Embryonic facial prominence (tissue), 1 donor: ENCODE data around the gene GLI3.

Experiments
- DNase-seq: peaks from one replicate; pipeline ENCODE4 v3.0.0-alpha.2; 2016; ENCODE audit errors: extremely low spot score

GLI3 gene

DNA sequence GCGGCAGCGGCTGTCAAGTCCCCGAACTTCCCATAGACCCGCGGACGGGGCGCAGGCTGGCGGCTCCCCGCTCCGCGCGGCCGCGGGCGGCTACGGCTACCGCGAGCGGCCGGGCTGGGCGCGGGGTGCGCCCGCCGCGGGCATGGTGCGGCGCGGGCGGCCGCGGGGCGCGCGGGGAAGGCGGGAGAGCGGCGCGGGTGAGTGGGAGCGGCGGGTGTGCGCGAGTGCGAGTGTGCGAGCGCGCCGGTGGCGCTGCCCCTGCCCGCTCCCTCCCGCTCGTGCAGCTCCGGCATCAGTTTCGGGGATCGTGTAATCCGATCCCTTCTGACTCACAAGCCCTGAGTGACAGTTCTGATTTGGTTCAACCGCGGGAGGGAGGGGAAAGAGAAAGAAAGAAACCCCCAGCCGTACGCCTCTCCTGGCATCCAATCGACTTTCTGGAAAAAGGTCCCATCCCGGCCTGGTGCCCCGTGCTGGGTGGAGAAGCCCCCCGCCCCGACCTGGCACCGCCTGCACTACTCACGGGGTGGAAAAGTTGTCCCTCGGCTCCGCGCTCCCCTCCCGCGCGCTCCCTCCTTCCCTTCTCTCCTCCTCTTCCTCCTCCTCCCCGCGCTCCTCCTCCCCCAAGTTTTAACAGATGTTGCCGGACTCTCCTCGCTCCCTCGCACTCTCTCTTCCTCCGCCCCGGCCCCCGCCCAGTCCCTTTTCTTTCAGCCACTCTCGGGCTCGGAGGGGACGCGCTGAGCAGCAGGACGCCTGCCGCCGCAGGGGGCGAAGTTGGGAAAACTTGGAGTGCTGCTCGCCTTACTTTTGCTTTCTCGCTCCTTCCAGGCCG, at the start of gene GLI3:
Gene GLI3 (minus strand): TSS at position 234 of the 835 bp plus-strand sequence. CDS start 13,956 bp downstream, outside the sequence.
- peak; percentile 97 for DNase-seq

DNA sequence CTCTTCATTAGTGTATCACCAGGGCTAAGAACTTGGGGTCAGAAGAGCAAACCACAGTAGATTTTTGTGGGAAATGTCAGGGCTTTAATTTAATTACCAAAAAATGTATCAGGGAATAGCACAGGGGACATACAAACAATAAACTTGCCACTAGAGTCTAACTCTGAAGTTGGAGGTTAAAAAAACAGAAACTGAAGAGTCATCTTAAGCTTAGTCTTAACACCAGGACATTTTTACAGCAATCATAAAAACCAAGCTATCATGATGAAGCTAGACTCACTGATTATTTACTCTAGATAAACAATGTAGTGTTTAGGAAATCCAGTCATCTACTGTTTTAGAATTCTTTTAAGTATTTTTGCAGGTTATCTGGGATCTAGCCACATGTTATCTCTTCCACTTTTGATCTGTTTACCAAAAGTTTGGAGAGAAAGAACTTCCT, 48.4 kb upstream of the GLI3 start:
- no peak for DNase-seq

DNA sequence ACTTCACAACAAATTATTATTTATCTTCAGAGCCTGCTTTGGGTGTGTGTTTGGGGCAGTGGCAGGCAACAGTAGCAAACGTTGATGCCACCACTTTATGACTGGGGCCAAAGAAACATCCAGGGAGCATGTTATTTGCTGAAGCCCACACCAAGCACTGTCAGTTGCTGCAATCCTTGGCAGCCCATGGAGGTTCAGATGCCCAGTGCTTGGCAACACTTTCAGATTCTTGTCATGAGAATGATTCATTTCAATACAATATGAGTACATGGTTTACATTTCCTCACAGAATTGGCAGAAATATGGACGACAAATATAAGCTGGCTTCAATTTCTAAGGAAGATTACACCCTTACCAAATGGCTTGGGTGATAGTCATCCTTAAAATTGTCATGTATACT, 46.5 kb upstream of the GLI3 start:
- no peak for DNase-seq

DNA sequence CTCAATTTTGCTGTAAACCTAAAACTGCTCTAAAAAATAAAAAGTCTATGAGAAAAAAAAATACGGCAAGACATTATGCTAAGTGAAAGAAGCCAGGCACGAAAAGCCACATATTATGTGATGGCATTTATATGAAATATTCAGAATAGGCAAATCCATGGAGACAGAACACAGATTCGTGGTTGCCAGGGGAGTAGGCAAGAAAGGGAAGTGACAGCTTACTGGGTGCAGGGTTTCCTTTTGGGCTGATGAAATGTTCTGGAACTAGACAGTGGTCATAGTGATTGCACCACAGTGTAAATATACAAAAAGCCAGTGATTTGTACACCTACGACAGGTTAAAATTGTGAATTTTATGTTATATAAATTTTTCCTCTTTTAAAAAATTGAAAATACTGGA, 41.3 kb upstream of the GLI3 start:
- DNase-seq: no peak

DNA sequence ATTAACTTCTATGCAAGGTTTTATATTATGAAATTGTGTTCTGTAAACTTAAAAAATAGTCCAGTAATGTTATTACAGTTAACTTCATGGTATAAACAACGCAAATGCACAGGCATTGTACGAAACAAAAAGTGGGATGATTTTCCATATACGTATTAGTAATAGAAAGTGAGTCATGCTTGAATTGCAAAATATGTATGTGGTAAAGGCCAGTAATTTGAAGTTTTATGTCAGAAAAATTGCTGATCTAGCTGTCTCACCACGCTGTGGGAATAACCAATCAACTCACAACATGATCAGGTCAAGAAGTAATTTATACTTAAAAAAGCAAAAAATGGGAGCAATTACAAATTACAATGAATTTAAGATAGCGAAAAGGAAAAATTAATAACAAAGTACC, 37.0 kb upstream of the GLI3 start:
- no peak for DNase-seq

DNA sequence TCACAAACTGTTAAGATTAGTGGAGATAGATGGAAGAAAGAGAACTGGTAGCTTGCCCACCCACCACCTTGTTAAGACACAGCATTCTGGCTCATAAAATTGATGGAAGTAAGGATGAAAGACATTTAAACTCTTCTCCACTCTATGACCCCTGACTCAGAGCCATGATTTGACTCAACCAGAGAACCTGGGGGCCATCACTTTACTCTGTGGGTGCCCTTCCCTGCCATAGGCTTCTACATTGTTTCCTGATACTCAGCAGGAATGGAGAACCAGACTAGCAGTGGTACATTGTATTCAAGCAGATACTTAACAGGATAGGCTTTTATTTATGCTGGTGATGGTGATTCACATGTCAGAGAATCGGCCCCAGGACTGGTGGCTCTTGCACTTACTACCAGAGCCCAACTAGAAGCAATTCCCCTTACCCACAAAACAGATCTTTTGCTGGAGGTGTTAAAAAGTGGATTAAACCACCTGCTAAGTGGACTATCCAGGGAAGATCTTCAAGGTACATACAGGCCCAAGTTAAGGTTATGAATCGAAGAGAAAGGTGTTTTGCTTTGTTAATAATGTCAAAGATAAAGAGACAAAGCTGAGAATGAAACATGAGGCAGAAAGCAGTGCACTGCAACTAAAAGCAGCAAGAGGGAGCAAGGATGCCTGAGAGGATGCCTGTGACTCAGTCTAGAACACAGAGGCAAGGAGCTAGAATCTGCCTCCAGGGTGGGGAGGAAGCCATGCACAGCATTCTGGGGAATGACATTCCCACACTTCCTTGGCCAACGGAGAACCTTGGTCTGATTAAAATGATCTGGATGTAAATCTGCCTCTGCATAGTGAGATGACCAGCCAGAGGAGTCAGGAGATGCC, 36.0 kb upstream of the GLI3 start:
- DNase-seq: no peak

DNA sequence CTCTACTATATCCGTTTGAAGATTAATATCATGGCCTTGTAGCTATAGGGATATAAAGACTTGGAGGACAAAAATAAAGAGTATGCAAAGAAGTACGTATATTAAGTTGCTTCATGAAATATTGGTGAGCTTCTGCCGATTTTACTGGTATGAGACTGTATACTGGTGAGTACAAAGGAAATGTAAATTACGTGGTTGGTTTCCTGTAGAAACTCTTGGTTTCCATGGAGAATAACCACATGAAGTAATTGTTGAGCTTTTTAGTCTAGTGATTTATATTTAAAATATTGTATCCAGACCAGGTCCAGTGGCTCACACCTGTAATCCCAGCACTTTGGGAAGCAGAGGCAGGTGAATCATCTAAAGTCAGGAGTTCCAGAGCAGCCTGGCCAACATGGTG, 32.2 kb upstream of the GLI3 start:
- no peak for DNase-seq

DNA sequence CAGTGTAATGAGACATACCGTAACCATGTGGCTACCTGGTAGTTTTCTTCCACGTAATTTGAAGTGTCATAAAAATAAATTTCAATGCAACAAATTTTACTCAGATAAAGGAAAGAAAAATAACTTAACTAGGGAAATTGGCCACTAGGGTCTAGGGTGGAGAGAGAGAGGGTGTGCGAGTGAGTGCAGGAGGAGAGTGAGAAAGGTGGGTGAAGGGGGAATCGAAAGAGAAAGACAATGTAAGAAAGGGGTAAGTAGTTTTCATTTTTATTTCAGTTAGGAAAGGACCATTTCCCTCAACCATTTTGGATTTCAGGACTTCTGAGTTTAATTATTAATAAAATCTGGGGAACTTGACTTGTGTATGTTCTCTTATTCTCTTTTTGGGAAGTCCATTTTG, 27.7 kb upstream of the GLI3 start:
- DNase-seq: no peak

DNA sequence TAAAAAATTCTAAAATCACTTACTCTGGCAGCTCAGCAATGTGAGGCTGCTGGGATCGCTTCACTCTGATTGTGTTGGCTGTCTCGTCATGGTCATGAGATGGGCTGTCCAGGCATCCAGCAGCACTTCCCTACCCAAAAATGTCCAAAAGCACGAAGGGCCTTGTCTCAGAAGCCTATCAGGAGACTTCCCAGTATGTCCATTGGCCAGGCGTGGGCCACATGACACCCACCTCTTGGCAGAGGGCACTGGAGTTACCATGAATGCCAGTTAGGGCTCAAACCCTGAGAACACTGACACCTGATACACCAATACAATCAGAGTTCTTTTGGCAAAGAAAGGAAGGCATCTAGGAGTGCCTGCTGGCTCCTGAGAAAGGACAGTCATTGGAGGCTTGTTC, 27.0 kb upstream of the GLI3 start:
- no peak for DNase-seq

DNA sequence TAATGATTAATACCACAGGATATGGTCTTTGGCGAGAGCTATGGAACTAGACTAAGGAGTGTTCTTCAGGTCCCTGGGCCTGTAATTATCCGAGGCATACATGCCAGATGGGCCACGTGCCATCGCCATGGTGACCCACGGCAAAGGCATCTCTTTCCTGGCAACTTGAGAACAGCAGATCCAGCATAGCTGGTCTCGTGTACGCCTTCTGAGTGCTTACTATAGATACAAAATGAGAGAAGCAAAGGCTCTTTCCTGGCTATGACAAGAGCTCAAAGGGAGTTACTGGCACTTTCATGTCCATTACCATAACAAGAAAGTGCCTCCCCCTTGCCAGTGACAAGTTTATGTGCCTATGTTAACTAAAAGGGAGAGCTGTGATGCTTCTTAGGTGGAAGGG, 26.0 kb upstream of the GLI3 start:
- no peak for DNase-seq

DNA sequence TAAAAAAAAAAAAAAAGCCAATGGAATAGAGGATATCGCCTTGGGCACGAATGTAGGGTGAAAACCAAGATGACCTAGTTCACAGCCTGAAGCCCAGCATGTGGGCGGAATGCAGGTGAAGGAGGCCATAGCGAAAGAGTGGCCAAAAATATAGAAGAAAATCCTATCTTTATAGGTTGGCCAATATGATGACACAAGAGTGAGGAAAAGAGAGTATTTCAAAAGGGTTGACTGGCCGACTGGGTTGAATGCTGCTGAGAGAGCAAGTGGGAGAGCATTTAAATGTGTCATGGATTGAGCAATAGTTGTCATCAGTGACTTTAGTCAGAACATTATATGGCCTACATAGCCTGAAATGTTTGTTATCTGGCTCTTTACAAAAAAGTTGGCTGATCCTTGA, 17.2 kb upstream of the GLI3 start:
- no peak for DNase-seq

DNA sequence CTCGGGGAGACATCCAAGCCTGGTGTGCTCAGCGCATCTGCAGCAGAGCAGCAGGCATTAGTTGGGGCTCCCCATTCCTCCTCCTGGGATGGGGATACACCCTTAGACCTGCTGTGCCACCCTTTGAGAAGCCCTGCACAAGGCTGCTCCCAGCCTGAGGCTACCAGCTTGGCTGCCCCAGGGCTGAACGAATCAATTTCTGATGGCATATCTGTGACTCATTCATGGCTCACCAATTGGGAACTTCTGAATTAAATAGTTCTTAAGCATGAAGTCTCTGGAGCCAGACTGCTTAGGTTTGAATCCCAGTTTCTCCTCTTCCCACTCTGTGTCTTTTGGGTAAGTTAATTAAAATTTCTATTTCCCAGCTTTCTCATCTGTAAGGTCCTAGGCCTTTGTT, 16.3 kb upstream of the GLI3 start:
- DNase-seq: no peak

DNA sequence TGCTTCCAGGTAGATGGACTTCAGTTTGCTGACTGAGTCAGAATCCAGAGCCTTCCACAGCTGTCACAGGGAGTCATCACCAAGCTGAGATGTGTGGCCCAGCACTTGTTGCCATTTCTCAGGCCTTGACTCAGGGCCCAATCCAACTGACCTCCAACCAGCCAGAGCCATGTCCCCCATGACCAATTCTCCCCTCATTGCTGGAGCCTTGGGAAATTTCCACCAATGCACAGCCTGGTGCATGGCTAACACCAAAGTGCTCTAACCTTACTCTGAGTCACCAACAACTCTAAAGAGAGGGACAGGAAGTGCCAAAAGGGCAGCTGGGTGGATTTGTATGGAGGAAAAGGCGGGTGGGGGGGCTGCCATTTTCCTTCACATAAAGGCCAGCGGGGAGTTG, 13.4 kb upstream of the GLI3 start:
- DNase-seq: no peak

DNA sequence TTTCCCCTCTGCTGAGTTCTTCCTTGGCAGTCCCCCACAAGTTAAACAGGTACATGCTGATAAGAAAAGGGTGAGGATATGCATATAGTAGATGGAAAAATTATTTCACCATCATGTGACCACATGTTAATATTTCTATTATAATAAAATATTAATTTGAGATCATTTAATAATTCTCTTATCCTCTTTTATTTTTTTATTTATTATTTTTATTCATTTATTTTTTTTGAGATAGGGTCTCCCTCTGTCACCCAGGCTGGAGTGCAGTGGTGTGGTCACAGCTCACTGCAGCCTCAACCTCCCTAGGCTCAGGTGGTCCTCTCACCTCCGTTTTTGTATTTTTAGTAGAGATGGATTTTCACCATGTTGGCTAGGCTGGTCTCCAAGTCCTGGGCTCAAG, 11.6 kb upstream of the GLI3 start:
- DNase-seq: no peak

DNA sequence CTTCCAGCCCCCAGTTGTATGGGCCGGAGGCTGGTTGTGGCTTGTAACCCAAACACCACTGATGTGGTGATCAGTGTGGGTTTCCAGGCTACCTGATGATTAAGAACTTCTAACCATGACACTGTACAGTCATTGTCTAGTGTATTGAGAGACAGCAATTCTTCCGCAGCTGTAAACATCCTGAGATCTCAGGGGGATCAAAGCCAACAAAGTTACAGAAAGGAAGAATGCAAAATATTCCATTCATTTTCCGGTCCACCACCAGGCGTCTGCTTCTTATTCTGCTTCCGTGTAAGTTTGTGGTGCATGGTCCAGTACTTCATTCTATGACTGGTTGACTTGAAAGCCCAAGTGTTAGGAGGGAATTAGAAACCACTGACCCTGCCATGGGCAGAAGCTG, 10.3 kb upstream of the GLI3 start:
- DNase-seq: no peak

DNA sequence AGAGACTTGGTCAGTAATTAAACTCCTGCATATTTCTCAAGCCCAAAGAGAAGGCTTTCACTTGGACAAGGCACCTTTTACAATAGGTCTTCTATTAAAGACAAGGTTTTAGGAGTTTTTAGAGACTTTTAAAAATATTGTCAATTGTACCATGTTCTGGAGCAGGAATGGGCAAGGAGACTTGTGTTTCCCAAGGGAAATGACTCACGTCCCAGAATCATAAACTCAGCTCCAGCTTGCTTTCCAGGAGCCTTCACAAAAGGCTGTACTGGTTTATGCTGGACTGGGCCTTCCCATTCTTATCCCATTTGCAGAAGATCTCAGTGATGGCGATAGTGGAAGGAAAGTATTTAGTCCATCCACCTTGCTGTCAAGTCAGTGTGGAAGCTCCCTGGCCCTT, 7.8 kb upstream of the GLI3 start:
- no peak for DNase-seq

DNA sequence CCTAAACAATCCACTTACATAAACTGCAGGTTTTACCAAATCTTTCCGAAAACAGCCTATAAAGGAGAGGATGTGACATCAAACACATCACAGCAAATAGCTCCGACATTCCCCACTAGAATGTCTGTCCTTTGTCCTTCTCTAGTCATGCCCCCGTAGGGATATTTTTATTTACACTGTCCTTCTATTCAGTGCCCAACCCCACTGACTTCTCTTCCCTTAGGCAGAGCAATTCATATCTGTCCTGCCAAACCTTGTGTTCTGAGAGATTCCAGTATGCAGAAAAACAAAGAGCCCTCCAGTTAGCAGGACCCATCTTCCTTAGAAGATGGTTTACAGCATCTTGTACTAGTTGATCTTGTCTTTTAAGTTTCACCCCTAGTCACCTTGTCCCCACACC, 5.4 kb upstream of the GLI3 start:
- DNase-seq: no peak

DNA sequence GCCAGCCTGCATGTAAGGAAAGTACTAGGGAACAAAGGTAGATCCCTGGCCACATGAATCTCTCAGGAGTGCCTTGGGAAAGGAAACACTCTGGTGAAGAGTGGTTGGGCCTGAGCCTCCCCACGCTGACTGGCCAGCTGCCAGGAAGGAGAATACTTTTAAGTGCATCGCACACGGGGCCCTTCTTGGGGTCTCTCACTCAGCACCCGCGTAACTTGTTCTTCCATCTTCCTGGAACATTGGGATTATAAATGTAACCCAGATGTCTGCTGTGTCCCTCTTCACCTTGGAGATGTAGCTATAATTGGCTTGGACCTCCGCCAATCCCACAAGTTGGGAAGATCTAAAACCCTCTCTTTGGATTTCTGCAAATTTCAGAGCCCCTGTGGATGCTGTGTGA, 4.4 kb upstream of the GLI3 start:
- DNase-seq: no peak

DNA sequence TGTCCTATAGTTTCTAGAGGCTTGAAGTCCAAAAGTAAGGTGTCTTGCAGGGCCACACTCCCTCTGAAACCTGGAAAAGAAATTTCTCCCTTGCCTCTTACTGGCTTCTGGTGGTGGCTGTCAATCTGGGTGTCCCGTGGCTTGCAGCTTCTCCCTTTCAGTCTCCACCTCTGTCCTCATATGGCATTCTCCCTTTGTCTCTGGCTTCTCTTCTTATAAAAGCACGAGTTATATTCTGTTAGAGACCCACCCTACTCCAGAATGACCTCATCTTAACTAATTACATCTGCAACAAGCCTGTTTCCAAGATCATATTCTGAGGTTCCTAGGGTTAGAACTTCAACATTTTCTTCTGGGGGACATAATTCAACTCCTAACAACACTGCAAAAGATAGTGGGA, 3.4 kb upstream of the GLI3 start:
- DNase-seq: no peak

DNA sequence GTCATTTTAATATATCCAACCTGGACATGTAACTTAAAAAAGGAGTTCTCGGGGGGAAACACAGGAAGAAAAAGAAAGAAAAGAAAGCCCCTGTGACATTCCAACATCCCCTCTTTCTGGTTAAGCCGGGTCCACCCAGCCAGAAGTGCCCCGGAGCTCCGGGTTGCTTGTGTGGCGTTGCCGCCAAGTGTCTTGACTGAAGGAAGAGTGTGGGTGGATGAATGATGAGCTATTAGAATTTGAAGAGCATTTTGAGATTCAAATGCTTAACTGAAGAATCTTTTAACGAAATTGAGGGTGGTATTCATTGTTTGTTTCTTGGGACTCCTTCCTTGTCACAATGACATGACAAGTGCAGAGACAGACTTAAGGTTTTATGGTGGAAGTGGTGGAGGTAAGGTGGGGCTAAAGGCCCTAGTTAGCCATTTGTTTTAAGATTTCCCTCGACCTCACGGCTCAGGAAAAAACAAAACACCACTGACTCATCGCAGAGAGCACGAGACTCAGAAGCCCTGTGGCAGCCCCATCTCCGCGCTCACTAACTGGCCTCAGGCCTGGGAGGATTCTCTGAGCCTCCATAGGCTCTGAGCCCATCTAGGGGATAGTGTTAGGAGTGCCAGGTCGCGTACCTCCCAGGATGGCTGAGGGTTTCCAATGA, 1.8 kb upstream of the GLI3 start:
- no peak for DNase-seq

DNA sequence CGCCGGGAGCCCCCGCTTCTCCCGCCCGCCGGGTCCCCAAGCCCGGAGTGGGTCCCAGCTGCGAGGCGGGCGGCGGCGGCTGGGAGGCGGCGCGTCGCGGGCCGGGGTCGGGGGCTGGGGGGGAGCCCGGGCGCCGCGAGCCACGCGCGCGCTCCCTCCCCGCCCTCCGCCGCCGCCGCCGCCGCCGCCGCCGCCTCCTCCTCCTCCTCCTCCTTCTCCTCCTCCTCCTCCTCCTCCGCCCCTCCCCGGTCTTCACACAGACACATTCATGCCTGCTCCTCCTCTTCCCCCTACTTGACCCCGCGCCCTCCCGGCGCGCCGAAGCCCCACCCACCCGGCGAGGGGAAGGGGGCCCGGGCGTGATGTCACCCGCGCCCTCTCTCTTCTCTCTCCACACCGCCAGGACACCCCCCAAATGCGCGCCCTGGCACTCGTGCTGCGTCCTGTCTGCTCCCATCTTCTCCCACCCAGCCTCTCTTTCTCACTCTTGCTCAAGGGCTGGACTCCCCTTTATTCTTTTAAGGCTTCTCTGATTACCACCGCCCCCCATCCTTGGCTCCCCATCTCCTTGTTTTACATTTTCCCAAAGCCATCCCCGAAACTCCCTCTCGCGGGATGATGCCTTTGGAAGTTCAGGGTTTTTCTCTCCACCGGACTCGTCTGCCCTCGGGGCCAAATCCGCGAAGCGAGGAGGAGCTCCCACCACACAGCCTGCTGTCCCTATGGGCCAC, 967 bp upstream of the GLI3 start:
- DNase-seq: peak; percentile 82
